ENCODE results near the gene HOXB9.

The HOXB9 gene

DNA sequence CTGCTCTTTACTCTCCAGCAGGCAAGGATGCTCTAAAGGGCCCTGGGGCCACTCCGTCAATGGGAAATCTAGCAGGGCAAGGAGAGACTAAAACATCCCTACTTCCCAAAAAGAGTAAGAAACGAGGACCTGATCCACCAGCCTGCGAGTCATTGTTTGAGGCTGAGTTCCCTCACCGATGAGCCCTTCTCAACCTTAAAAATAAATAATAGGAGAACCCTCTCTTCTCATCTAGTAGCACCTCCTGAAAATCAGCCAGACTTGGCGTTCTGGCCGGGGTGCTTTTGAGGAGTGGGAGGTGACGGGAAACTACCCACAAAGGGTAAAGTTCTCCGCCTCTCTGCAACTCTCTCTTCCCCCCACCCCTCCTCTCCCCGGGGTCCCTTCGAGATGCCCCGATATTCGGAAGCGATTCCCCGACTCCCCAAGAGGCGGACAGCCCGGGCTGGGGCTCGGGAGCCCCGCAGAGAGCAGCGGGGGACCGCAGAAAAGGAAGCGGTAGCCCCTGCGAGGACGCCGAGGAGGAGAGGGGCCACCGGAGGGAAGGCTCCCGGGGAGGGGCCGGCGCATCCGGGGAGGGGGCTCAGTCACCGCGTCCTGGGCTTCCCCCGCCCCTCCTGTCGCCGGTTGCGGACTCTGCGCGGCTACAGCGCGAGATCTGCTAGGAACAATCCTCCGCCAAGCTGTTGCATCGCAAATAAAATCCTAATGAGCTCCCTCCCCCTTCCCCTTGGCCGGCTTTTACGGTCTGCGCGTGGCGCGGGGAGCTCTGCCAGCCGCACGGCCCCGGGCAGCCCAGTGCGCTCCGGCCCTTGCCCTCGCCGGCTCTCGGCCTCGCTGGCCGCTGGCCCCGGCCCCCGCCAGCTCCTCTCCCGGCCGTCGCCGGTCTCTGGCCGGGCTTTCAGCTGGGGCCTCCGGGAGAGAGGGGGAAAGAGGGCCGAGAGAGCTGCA is 1.3 kb downstream of the HOXB9 start:
- DNase-seq (ENCODE audit: low read depth in 1 of 2, low spot score in 1 of 2), result no peak

DNA sequence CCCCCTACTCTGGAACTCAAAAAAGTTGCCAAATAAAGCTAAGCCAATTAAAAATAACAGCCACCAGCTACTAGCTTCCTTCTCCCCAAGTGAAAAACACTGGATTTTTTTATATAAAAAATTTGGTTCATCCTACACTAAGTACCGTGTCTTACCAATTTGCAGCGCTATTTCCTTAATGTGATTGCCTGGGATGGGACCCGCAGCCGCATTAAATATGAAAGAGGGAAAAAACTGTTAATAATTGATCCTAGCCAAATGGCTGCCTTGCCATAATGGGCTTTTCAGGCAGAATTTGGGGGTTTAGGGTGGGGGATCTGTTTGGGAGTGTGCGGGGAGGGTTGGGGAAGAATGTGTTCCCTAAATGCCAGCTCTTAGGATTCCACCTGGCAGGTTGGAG is 2.0 kb downstream of the HOXB9 start:
- DNase-seq (ENCODE audit: low read depth in 1 of 2, low spot score in 1 of 2), result no peak

DNA sequence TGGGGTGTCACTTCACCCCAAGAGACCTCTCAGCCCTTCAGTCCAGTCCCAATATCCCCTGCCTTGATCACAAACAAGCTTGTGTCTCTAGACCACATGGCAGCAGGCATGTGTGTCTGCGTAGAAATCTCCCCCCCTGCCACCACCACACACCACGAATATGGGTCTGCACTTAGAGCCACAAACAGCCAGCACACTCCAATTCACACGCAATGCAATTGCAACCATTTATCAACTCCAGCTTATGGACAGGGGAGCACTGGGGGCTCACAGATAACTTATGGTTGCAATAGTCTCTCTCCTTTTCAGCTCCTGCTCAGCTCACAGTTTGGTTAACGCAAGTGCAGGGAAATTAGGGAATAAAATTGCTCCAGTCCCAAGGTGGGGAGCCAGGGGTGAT is 2.6 kb downstream of the HOXB9 start:
- DNase-seq (ENCODE audit: low read depth in 1 of 2, low spot score in 1 of 2), result no peak

DNA sequence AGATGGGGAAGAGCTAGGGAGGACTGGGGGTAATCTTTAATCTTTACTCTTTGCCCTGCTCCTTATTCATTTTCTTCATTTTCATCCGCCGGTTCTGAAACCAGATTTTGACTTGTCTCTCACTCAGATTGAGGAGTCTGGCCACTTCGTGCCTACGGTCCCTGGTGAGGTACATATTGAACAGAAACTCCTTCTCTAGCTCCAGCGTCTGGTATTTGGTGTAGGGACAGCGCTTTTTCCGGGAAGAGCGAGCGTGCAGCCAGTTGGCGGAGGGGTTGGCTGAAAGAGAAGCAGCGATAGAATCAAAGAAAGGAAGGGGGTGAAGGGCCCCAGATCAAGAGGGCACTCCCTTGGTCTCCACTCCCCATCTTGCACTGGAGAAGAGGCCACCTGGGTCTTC is 3.3 kb downstream of the HOXB9 start:
- no peak for DNase-seq (ENCODE audit: low read depth in 1 of 2, low spot score in 1 of 2)

DNA sequence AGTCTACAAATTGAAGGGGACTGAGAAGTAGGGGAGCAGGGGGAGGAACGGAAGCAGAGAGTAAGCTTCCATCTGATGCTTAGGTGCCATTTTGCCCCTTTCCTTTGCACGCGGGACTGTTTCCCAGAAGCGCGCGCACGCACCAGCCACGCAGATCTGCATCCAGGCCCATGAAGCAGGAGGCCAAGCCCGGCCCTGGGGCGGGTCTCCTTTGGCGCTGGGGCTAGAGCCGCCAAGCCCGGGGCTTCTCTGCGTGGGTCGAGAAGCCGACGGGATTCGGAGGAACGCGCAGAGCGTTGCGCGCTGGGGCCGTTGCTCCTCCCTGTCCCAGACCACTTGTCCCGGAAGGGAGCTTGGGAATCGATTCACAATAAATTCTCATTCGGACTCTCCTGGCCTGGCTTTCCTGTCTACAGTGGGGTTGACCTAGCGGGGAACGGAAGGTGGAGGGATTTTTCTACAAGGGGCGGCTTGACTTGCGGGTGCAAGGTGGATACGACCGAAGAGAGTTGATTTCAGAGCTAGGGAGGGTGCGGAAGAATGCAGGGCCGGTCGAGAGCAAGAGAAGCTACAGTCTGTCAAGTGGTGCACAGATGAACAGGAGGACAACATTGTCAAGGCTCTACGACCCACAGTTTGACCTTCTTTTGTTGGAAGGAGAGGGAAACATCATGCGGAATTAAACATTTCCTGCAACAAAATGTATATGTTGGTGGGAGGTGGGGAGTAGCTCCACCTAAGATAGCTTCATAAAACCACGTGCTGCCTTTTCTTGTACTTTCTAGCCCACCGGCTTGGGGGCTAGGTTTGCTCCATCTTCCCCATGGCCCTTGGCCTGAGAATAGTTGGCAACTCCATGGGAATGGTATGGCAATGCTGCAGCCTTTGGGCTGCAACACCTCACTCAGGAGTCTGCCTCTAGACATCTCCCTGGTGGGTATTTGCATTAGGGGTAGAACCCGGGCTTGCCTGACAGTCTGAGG is 4.5 kb downstream of the HOXB9 start:
- DNase-seq (ENCODE audit: low read depth in 1 of 2, low spot score in 1 of 2), result no peak

DNA sequence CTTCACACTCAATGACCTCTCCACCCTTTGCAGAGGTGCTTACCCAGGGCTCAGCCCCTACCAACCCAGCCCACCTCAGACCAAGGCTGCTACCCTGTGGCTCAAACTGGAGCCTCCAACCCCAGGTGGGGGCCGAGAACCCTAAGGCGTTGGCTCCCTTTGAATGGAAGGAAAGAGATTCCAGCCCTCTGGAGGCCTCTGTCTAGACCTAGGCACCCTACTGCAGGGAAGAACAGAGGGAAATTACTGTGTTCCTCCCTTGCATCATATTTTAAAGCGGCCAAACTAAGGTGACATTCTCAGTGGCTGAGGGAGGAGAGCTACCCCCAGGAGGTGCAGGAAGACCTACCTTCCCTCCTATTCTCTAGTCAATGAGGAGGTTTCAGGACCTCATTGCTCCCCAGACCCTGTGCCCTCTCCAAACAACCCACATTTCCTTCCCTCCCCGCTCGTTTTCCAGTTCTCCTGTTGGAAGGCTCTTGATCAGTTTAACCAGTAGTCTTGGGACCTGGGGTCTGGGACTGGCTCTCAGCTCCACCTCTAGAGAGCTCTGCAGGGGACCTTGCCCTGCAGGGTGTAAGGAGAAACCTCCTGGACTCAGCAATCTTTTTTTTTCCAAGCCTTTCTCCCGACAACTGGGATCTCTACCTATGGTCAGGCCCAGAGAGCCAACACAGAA is 5.6 kb downstream of the HOXB9 start:
- DNase-seq (ENCODE audit: low read depth in 1 of 2, low spot score in 1 of 2), result no peak

DNA sequence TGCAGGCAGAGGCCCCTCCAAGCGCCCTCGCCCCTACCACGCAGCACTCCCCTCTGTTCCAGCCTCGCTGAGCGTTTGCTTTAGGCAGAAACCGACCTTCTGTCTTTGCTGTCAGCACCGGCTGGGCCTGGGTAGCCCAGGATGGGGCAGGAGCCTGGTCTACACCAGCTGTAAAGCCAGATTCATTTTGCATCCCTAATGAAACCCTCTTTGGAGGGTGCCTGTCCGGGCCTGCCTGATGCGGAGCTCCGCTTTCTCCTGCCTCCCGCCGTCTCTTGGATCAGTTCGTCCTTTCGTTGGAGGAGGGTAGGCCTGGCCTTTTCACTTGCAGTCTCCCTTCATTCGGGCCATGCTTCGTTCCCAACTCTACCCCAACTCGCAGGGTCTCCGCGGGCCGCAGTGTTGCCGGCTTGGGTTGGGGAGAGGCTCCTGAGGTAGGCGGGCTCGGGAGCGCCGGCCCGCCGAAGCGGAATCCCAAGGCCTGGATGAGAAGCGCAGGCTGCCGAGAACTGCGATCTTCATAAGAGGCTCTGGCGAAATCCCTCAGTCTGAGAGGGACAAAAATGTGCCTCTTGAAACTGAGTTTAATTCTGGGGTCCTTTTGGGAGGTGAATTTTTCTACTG is 6.2 kb downstream of the HOXB9 start:
- no peak for DNase-seq (ENCODE audit: low read depth in 1 of 2, low spot score in 1 of 2)

DNA sequence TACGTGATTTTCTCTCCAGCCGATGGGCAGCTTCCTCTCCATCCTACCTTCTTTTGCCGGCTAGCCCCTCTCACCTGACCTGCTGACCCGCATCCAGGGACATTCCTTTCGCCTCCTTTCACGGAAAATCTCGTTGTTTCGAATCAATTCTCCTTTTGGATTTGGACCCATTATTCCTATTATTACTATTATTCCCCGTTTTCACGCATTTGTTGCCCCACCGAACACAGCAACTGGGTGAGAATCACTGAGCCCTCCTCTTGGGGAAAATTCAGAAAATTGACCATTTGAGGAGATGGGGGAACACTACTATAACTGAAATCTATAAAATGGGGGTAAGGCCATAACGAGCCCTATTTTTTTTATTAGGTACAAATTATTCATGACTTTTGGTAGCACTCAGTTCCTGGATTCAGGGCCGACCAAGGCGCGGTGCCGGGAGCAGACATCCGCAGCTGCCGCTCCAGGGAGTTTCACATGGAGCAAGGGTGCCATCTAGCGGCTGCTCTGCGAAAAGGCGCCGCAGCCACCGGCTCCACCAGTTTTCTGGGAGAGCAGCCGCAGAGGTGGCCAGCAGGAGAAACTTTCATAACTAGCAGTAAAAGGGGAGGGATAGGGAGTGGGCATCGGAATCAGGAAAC is 7.8 kb downstream of the HOXB9 start:
- peak; percentile 71 to 76 for DNase-seq (ENCODE audit: low read depth in 1 of 2, low spot score in 1 of 2)

DNA sequence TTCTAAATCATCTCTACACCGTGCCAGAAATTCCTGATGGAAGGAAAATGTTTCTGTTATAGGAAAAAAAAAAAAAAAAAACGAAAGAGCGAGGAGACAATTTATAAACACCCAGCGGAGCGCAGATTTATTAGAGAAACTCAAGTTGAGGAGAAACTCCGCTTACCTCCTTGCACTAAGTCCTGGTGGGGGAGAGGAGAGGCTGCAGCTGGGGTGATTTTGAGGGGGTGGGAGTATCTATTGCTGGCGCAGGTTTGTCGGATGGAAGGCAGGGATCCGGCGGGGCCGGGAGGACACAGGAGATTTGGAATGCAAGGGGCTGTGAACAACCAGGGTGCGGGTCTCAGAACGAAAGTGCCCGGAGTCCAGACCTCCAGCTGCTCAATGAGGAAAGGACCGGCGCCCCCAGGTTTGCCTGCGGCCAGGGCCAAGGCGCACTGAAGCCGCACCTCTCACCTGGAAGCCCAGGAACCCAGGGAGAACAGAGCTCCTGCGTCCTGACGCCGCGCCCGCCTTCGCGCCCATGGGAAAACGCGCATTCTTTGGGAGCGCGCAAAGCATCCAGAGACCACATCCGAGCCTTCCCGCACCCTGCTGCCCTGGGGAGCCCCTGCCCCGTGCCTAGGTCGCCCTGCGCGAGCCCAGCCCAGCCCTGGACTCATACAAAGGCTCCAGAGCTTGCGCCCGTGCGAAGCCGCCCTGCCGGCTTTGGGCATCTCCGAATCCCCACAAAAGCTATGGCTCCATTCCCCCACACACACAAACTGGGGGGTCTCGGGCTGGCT is 8.5 kb downstream of the HOXB9 start:
- no peak for DNase-seq (ENCODE audit: low read depth in 1 of 2, low spot score in 1 of 2)

DNA sequence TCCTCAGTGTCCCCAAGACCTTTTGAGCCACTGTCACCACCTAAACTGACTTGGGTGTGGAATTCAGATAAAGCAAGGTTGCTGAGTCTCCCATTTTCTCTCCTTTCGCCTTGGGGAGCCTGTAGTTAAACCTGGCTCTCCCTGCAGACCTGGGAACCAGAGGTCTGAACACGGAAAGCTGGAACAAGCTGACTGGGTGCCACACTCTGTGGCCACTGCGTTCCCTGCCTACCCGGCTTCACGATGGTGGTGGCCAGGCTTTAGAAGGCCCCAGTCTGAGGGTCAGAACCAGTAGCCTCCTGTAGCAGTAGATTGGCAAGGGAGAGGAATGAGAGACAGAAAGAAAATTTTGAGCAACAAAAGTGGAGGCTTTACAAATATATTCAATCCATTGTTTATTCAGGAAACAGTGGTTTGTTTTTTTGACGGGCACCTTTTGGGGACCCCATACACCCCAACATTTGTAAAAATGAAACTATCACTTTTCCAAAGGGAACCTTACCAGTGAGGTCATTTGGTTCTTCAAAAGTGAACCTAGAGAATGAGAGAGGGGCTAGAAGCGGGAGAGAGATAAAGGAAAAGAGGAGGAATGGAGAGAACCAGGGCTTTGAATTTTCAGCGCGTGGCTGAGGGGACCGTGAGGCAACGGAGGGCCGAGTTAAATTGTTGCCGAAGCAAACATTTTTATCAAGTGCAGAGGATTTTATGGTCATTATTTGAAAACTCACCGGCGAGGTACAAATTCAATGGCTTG is 9.3 kb downstream of the HOXB9 start:
- no peak for DNase-seq (ENCODE audit: low read depth in 1 of 2, low spot score in 1 of 2)

DNA sequence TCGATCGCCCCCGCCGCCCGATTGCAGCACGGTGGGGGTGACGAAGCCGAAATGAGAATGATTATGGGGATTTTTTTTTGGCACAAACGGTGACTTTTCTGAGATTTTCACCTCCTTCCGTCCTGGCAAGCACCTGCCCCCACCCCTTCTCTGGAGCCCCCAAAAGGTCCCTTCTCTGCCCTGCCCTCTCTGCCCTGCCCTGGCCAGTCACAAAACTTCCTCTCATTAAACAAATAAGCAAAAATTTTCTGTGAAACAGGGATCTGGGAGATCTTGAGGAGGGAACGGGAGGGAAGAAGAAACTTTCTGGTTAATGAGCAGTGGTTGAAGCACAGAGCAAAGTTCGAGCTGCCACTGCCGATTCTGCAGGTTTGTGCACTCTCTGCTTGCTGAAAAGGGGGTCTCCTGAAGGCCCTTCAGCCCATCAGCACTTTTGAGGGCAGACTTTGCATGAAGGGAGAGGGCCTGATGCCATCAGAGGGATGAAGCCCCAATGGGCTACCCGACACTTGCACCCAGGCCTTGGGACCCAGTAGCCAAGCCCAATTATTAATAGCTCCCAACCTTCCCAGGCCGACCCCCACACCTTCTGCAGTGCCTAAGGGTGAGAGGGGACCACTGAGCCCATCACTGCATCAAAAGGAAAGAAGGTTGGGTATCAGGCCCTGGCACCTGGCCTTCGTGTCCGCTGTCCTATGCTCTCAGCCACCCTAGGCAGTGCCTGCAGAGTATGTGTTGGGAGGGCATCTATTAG is 10.0 kb downstream of the HOXB9 start:
- no peak for DNase-seq (ENCODE audit: low read depth in 1 of 2, low spot score in 1 of 2)

DNA sequence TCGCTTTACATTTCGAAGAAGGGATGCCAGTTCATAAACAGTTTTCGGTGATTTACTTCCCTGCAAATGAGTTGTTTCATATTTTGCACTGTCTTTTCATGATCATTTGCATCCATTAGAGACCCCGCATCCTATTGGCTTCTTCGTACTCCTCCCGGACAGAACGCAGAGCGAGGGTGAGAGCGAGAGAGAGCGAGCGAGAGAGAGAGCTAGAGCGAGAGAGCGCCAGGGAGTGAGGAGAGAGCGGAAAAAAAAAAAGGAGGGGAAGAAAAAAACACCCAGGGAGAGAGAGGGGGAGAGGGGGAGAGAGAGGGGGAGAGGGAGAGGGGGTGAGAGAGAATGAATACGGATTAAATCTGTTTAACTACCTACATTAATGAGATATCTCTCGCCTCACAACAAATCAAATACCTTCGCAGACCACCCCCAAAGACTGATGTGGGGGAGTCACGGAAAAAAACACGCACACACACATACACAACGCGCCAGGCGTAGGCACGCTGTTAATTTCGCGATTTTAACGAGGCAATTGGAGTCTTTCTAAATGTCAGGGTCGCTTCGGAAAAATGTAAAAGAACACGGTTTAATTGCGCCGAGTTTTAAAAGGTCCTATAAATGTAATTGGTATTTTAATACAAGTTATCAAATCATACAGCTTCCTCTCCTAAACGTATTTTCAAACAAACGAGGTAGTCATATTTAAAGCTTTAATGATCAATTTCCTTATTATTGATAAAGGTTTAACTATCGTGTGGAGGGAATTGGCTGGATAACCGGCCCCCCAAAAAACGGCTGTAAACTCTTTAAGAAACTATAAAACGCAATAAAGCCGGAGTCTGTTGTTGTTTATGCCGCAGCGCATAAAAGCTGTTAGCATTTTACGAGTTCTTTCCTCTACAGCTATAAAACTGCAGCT is 10.9 kb downstream of the HOXB9 start, which contains the start of gene HOXB8:
HOXB8 (minus strand) TSS at position 246 of the 916 bp plus-strand sequence. CDS start 588 bp downstream, outside the sequence.
- no peak for DNase-seq (ENCODE audit: low read depth in 1 of 2, low spot score in 1 of 2)

DNA sequence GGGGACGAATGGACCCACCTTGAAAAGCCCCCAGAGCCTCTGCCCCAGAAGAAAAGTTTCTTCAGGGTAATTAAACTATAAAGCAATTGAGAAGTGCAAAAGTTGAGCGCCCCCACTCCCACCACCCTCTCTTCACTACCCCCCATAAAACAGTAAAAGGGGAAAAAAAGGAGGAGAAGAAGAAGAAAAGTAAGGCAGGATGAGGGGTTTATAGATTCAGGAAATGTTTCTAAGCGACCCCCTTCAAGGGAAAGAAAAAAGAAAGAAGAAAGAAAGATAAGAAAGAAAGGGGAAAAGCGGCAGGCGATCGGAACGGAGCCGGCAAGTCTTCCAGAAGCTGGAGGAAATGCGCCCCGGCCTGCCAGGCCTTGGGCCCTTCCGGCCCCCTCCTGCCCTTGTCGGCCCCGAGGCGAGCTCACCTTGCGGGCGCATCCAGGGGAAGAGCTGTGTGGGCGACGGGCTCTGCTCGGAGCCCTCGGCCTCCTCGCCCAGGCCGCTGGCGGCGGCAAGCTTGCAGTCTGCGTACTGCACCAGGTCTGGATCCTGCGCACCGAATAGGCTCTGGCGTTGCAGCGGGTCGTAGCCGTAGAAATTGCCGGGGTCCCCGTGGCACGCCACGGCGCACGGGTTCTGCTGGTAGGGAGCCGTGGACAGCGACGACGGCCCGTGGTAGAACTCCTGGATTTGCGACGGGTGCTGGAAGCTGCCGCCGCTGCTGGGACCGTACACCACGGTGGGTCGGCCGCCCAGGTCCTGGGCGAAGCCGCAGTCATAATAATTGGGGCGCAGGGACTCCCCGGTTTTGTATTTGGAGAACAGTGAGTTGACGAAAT is 12.1 kb downstream of the HOXB9 start:
- DNase-seq (ENCODE audit: low read depth in 1 of 2, low spot score in 1 of 2), result no peak

DNA sequence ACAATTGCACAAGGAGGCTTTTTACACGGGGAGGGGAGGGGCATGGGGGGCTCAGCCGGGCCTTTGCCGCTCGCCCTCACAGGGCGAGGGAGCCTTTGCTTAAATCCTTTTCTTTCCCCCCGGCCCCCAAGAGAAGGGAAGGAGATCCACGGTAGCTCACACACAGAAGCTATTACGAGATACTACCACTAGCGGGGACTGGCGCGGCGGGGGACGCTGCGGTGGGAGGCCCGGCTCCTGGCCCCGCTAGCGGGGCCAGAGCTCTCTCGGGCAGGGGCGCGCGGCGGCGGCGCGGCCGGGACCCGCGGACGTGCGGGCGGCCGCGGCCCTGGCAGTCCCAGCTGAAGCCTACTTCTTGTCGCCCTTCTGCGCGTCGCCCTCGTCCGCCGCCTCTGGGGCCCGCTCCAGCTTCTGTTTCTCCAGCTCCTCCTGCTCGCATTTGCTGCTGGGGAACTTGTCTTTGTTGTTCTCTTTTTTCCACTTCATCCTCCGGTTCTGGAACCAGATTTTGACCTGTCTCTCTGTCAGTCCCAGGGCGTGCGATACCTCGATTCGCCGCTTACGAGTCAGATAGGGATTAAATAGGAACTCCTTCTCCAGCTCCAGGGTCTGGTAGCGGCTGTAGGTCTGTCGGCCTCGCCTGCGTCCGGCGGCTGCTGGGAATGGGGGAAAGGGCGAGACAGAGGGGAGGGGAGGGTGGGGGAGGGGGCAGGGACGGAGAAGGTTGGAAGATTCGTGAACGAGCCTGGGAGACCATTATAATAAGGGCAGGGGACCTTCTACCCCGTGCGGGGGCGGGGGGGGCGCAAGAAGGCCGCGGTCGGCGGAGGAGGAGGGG is 13.1 kb downstream of the HOXB9 start:
- DNase-seq (ENCODE audit: low read depth in 1 of 2, low spot score in 1 of 2), result no peak

DNA sequence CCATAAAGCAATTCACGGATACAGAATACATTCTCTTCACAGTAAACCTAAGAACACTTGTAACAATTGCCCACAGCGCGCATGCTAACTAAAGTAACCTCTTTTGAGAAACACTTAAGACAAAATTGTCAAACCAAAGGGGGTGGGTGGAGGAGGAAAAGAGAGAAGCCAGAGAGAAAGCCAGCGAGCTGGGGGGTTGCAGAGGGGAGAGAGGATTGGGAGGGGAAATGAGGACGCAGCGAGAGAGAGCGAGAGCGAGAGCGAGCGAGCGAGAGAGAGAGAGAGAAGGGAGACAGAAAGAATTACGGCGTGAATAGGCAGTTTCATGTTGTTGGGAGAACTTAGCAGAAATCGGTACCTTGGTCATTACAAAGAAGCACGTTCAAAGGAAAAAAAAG is 13.7 kb downstream of the HOXB9 start:
- no peak for DNase-seq (ENCODE audit: low read depth in 1 of 2, low spot score in 1 of 2)

Measured in activated T-helper 1 cell treated with anti-CD3 and anti-CD28 coated beads, Interleukin-2, amount 50 U/mL, for 16 hours (primary cell).